Adrenal gland (tissue), 12 donors: Measurements from ENCODE around the gene SMCO1. TPM values are rescaled to one million over a fixed set of nuclear protein-coding genes. Genes with fewer than 3 reads are reported as not detected.
"Not testable (repeated sequence)": the region's sequence is repeated elsewhere in the genome, so short reads cannot be mapped to it uniquely, and the experiment has no call there.

ENCODE experiments used
- DNase-seq, 7 donors: peaks; one replicate each; pipeline ENCODE4 v3.0.0-alpha.2; 2019 to 2020
- H3K27ac ChIP-seq, 5 donors: fragments of 200-600 bp; sonication (generic) in 4 of 5; 1 replicate in 3 of 5; 2 replicates in 2 of 5; pipeline versions ENCODE4 v1.5.1 to v1.8.0; 2016 to 2020; ENCODE audit warnings: mild to moderate bottlenecking in 1 of 5
- H3K27me3 ChIP-seq: fragments of 200-600 bp; 2 replicates; pipeline ENCODE4 v1.8.0; 2021
- H3K36me3 ChIP-seq, 2 donors: fragments of 200-600 bp; replicated peaks in 1 of 2; 1 replicate in 1 of 2; 2 replicates in 1 of 2; pipeline versions ENCODE4 v1.5.1 to v1.8.0; 2018 to 2022
- H3K4me1 ChIP-seq, 2 donors: fragments of 200-600 bp; replicated peaks in 1 of 2; 1 replicate in 1 of 2; 2 replicates in 1 of 2; pipeline versions ENCODE4 v1.5.1 to v1.8.0; 2018 to 2021
- H3K4me3 ChIP-seq, 4 donors: fragments of 200-600 bp; sonication (generic) in 3 of 4; one replicate each; pipeline ENCODE4 v1.5.1; 2016 to 2018
- H3K9me3 ChIP-seq, 3 donors: fragments of 200-600 bp; sonication (generic) in 1 of 3; replicated peaks in 1 of 3; 1 replicate in 2 of 3; 2 replicates in 1 of 3; pipeline versions ENCODE4 v1.5.1 to v1.8.0; 2016 to 2021
- CTCF ChIP-seq, 6 experiments: fragments of 450-650 bp in 4 of 6; fragments of 200-600 bp in 2 of 6; sonication (generic) in 1 of 6; IDR thresholded peaks; 1 replicate in 5 of 6; 2 replicates in 1 of 6; pipeline versions ENCODE4 v1.5.1 to v1.8.0; 2016 to 2021; ENCODE audit warnings: antibody characterized with exemption in 6 of 6, mild to moderate bottlenecking in 2 of 6, moderate library complexity in 1 of 6
- POLR2A ChIP-seq, 2 donors: fragments of 450-650 bp; IDR thresholded peaks; one replicate each; pipeline ENCODE4 v1.6.1; 2017; ENCODE audit warnings: antibody characterized with exemption in 2 of 2, mild to moderate bottlenecking in 2 of 2, moderate library complexity in 1 of 2
- WGBS, 4 donors: extraction: QIAGEN DNeasy Blood & Tissue Kit in 2 of 4; methylation state at CpG; one replicate each; pipeline versions ENCODE4 v1.1.5 to v1.1.7; 2013 to 2017; 5-methylcytosine and 5-hydroxymethylcytosine counted together
- intact Hi-C, 2 donors: fragments of 100-400 bp; cut with DNase I; formaldehyde crosslinking; loops; one replicate each; pipeline versions ENCODE4 v1.14.1 to v1.15.0; 2022 to 2023
- polyA plus RNA-seq, 3 donors: library from polyadenylated mRNA; stranded (reverse); fragments of 200-250 nt in 2 of 3; fragments of 350-450 nt in 1 of 3; fragmentation: Illumina TruSeq in 1 of 3; extraction: RNeasy Lipid Tissue Mini Kit (QIAGEN cat#74804) in 1 of 3; gene quantifications; one replicate each; pipeline ENCODE4 v1.2.3, GENCODE V29; 2013 to 2014
- total RNA-seq, 9 donors: library from RNA; depleted of rRNA in 4 of 9; stranded (reverse); fragments of >200 nt in 4 of 9; fragments of 120-200 nt in 1 of 9; fragmentation: NEBNext Ultra II Directional in 1 of 9; extraction: Animal tissue kit (Norgen Biotek cat#: 25700) in 1 of 9; gene quantifications; one replicate each; pipeline versions ENCODE4 v1.1.0 to v1.2.4, GENCODE V29; 2013 to 2023
- donor health status: healthy with polysubstance abuse.
- donor health status: Bipolar disorder and iron deficiency.
- donor health status: DM: yes; HTN: yes; CAD: no.
- donor health status: DM: no; HTN: no; CAD: no.
- donor health status: DM: no; HTN: no; CAD: no.
- donor health status: DM: yes; HTN: yes; CAD: no.

Gene SMCO1
- total and polyA plus RNA-seq, 12 donors: 0.07 to 0.11 TPM; not detected in 10

GRCh38 chr3:196525141-196525540 lies 10.0 kb upstream of the SMCO1 start:
- H3K27me3 ChIP-seq: no peaks in the 10 kb centered on the region
- no peak for DNase-seq
- WGBS, 4 donors: 80 to 85% (median 84%) methylated on average over 4 of the region's 4 CpGs
- no peaks in the 10 kb centered on the region for H3K4me1 ChIP-seq
- H3K4me3 ChIP-seq: no peak overlapping the region
- H3K9me3 ChIP-seq: peaks cover 0 to 6% (median 0%) of the 10 kb centered on the region in 3 donors
- H3K36me3 ChIP-seq: no peaks in the 10 kb centered on the region
- intact Hi-C loops: loop anchor here in 1 of 2 donors (10.0 kb wide), 1 partner anchor 260 kb away; no protein-coding TSS in a partner anchor
- no peak overlapping the region for H3K27ac ChIP-seq
- TF ChIP-seq POLR2A (IDR thresholded peaks at IDR 0.05) (no peak), CTCF (IDR thresholded peaks at IDR 0.05) (no peak)

- no peaks in the 10 kb centered on the region for H3K4me1 ChIP-seq
- intact Hi-C loops: loop anchor here in 1 of 2 donors (10.0 kb wide), 1 partner anchor 260 kb away; no protein-coding TSS in a partner anchor
- peaks cover 0 to 12% (median 0%) of the 10 kb centered on the region in 3 donors for H3K9me3 ChIP-seq
- TF ChIP-seq POLR2A (IDR thresholded peaks at IDR 0.05) (no peak), CTCF (IDR thresholded peaks at IDR 0.05) (no peak)
- DNase-seq: no peak
- H3K36me3 ChIP-seq: no peaks in the 10 kb centered on the region
- WGBS, 4 donors: 55 to 92% (median 59%) methylated on average over 2 to 5 of the region's 5 CpGs
- no peak overlapping the region for H3K27ac ChIP-seq
- no peak overlapping the region for H3K4me3 ChIP-seq
- H3K27me3 ChIP-seq: no peaks in the 10 kb centered on the region
These were observed 9.4 kb upstream of the SMCO1 start for GRCh38 chr3:196524527-196524926.

- no peak for DNase-seq
- H3K4me3 ChIP-seq: no peak overlapping the region
- H3K27me3 ChIP-seq: no peaks in the 10 kb centered on the region
- H3K4me1 ChIP-seq: no peaks in the 10 kb centered on the region
- H3K36me3 ChIP-seq: no peaks in the 10 kb centered on the region
- peaks cover 0 to 19% (median 0%) of the 10 kb centered on the region in 3 donors for H3K9me3 ChIP-seq
- no peak overlapping the region for H3K27ac ChIP-seq
- intact Hi-C loops: loop anchor here in 1 of 2 donors (10.0 kb wide), 1 partner anchor 259 kb away; no protein-coding TSS in a partner anchor
- no peak for TF ChIP-seq CTCF (IDR thresholded peaks at IDR 0.05)
- no peak for TF ChIP-seq POLR2A (IDR thresholded peaks at IDR 0.05)
- 91 to 98% (median 94%) methylated on average over 3 to 4 of the region's 4 CpGs for WGBS, 4 donors
These were observed 8.7 kb upstream of the SMCO1 start for GRCh38 chr3:196523841-196524240.

GRCh38 chr3:196521291-196521690 lies 6.1 kb upstream of the SMCO1 start:
- H3K9me3 ChIP-seq: peaks cover 0 to 21% (median 0%) of the 10 kb centered on the region in 3 donors
- H3K27me3 ChIP-seq, H3K4me3 ChIP-seq, H3K27ac ChIP-seq, H3K4me1 ChIP-seq, H3K36me3 ChIP-seq, DNase-seq: not testable (repeated sequence)
- 74 to 89% (median 76%) methylated on average over 12 of the region's 12 CpGs for WGBS, 4 donors
- intact Hi-C loops: loop anchor here in 1 of 2 donors (10.0 kb wide), 1 partner anchor 256 kb away; no protein-coding TSS in a partner anchor

- H3K4me3 ChIP-seq: no peak overlapping the region
- no peaks in the 10 kb centered on the region for H3K27me3 ChIP-seq
- TF ChIP-seq POLR2A (IDR thresholded peaks at IDR 0.05) (no peak), CTCF (IDR thresholded peaks at IDR 0.05) (no peak)
- no peak overlapping the region for H3K27ac ChIP-seq
- DNase-seq: no peak
- H3K36me3 ChIP-seq: no peaks in the 10 kb centered on the region
- intact Hi-C loops: loop anchor here in 1 of 2 donors (10.0 kb wide), 1 partner anchor 255 kb away; no protein-coding TSS in a partner anchor
- WGBS, 4 donors: 72 to 75% (median 74%) methylated on average over 5 of the region's 5 CpGs
- peaks cover 0 to 21% (median 0%) of the 10 kb centered on the region in 3 donors for H3K9me3 ChIP-seq
- no peaks in the 10 kb centered on the region for H3K4me1 ChIP-seq
These were observed 4.6 kb upstream of the SMCO1 start for GRCh38 chr3:196519718-196520082.
